CD4-positive, alpha-beta T cell treated with Interleukin-15 for 1 hour (primary cell): Measurements from ENCODE around the gene PDHA1.
A peak's percentile ranks its signal among the peaks of the same experiment; 100 is the strongest.

Experiments
- DNase-seq: peaks from one replicate; pipeline ENCODE4 v3.0.0-alpha.2; 2020

PDHA1 gene

GRCh38 chrX:19343535-19344408, at the start of gene PDHA1:
Gene PDHA1 (plus strand): TSS chrX:19343927. CDS start chrX:19344038, 111 bp downstream.
- peak; percentile 93 for DNase-seq

- DNase-seq, result no peak
Observed at GRCh38 chrX:19303256-19303880, 40.4 kb upstream of the PDHA1 start.

GRCh38 chrX:19326567-19326966, 17.2 kb upstream of the PDHA1 start:
- no peak for DNase-seq

GRCh38 chrX:19331831-19332230, 11.9 kb upstream of the PDHA1 start:
- no peak for DNase-seq

GRCh38 chrX:19332983-19333382, 10.7 kb upstream of the PDHA1 start:
- no peak for DNase-seq

GRCh38 chrX:19334945-19335626, 8.6 kb upstream of the PDHA1 start:
- DNase-seq, result no peak

- no peak for DNase-seq
Observed at GRCh38 chrX:19342331-19342906, 1.3 kb upstream of the PDHA1 start.

GRCh38 chrX:19343085-19343534, 617 bp upstream of the PDHA1 start:
- DNase-seq, result no peak

GRCh38 chrX:19344661-19345060, 934 bp downstream of the PDHA1 start:
- DNase-seq, result no peak

- no peak for DNase-seq
Observed at GRCh38 chrX:19347916-19348315, 4.2 kb downstream of the PDHA1 start.

GRCh38 chrX:19349264-19349663, 5.5 kb downstream of the PDHA1 start:
- DNase-seq, result no peak

- DNase-seq, result no peak
Observed at GRCh38 chrX:19350941-19351384, 7.2 kb downstream of the PDHA1 start.

GRCh38 chrX:19354625-19355024, 10.9 kb downstream of the PDHA1 start:
- DNase-seq, result no peak

- no peak for DNase-seq
Observed at GRCh38 chrX:19358521-19358920, 14.8 kb downstream of the PDHA1 start.

GRCh38 chrX:19360903-19361302, 17.2 kb downstream of the PDHA1 start:
- DNase-seq, result no peak

- DNase-seq, result no peak
Observed at GRCh38 chrX:19361701-19362100, 18.0 kb downstream of the PDHA1 start.

GRCh38 chrX:19368576-19368975, 24.8 kb downstream of the PDHA1 start:
- DNase-seq, result no peak

- no peak for DNase-seq
Observed at GRCh38 chrX:19370061-19370460, 26.3 kb downstream of the PDHA1 start.

GRCh38 chrX:19372170-19372546, 28.4 kb downstream of the PDHA1 start:
- peak; percentile 59 for DNase-seq

- no peak for DNase-seq
Observed at GRCh38 chrX:19372547-19373331, 29.0 kb downstream of the PDHA1 start.

- DNase-seq, result no peak
Observed at GRCh38 chrX:19373351-19373891, 29.7 kb downstream of the PDHA1 start.

- no peak for DNase-seq
Observed at GRCh38 chrX:19375546-19375945, 31.8 kb downstream of the PDHA1 start.
